ENCODE measurements around the gene RCBTB2.
A peak's percentile ranks its signal among the peaks of the same experiment; 100 is the strongest.

Gene RCBTB2

DNA sequence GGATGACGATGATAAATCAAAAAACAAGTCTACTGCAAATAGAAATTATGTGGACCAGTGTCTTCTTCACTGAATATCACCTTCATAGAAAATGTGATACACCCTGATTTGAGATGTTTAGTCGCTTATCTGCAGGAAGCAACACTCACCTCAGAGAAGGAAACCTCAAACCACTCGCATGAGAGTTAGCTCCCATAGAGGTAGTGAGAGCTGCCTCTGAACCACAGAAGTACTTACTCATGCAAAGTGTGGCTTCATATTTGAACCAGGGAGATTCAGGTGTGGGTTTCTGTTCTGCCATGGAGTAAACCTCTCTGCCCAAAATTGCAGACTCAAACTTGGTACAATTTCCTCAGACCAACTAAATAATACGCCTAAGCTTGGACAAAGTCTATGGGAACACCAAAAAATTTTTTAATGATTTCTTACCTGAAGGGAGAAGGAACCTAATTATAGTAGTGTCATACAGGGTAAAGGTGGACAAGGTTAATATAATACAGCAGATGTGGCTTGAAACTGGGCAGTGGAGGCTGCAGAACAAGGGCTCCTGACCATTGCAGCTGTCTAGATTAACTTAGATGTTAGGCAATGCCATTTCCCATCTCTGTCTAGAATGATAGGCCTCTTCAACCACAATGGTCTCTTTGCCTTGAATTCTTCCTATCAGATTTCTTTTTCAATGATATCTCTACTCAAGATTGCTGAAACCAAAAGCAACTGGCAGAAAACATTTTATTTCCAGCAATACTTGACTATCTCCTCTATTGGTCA is 29.6 kb upstream of the RCBTB2 start:
- peak; percentile 45 for DNase-seq

DNA sequence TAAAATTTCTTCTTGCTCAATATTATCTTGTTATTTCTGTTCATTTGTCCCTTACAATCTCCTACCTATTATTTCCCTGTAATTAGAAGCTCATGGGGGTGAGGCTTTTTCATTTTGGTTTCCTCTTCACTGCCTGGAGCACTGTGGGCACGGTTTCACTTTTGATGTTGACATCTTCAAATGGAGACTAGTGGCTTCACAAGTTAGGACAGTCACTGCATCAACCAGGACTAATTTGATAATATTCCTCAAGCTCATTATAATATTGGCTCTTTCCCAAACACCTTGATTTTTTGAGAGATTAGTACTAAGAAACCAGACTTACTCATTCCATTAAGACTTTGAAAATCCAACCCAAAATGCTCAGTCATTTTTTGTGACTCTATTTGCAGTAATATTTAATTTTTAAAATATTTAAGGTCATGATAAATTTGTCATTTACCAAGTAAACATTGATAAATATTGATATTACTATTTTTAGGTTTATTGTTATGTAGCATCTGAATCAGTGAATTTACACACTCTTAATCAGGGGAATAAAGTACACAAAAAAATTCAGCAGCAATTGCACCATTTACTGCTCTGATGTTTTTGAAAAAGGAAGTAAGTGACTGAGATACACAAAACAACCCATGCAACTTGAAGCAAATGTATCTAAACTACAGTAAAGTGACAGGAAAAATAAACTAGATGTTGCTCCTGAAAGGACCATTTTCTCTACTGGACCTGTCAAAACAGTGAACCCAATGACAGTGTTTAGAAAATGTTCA is 28.8 kb upstream of the RCBTB2 start:
- no peak for DNase-seq

DNA sequence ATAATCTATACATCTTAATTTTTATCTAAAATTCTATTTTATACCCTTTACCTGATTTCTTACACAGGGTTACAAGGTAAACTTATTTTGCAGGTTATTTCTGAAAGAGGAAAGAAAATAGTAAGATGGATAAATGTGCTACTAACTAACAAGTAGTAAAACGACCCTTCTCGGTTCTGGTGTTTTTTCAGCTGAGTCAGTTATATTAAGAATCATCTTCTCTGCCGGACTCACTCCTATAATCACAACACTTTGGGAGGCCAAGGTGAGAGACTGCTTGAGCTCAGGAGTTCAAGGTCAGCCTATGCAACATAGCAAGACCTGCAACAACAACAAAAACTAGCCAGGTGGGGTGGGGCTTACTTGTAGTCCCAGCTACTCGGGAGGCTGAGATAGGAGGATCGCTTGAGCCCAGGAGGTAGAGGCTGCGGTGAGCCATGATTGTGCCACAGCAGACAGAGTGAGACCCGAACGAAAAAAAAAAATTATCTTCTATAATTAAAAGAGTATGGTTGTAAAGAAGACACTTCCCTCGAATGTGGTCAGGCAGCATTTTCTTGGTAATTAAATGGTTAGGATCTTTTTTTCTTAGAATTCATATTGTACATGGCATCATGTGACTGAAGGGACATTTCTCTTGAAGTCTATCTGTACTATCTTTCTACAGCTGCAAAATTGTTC is 27.9 kb upstream of the RCBTB2 start:
- no peak for DNase-seq

DNA sequence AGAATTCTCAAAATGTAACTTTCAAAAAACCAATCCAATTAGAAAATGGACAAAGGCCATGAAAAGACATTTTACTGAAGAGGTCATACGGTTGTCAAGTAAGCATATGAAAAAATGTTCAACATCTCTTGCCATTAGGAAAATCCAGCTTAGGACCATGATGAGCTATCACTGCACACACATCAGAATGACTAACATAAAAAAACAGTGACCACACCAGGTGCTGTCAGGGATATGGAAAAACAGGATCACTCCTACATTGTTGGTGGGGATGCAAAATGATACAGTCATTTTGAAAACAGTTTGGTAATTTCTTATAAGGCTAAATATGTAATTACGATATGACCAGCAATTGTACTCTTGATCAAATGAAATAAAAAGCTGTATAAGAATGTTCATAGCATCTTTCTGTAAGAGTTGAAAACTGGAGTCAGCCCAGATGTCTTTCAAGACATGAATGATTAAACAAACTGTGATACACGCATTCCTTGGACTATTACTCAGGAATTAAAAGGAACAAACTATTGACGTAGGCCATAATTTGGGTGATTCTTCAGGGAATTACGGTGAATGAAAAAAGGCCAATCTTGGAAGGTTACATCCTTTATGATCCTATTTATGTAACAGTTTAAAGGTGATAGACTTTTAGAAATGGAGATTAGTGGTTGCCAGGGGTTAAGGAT is 26.9 kb upstream of the RCBTB2 start:
- DNase-seq = no peak

DNA sequence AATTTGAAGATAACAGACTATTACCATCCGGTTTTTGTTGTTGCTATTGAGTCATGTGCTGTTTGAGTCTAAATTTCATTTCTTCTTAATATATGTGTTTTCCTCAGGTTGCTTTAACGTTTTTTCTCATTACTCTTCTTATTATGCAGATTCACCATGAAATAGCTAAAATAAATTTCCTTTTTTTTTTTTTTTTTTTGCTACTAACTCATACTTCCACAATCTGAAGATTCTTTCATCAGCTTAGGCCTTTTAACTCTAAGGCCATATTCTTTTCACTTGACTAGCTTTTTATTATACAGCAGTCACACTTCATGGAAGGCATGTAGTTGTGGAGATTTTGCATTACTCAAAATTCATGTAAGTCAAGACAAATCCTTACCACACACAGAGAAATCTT is 23.9 kb upstream of the RCBTB2 start:
- DNase-seq = no peak

DNA sequence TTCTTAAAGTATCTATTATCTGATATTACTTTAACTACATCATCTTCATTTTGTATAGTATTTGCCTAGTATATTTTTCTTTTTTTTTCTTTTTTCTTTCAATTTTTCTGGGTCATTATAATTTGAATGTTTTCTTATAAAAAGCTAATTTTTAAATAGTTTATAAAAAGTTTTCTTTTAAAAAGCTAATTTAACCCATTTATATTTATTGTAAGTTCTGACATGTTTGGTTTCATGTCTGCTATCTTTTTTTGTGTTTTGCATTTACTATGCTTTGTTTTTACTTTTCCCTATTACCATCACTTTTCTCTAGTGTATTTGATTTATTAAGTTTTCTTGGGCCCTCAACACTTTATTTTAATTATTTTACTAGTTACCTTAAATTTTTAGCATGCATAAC is 22.6 kb upstream of the RCBTB2 start:
- DNase-seq = no peak

DNA sequence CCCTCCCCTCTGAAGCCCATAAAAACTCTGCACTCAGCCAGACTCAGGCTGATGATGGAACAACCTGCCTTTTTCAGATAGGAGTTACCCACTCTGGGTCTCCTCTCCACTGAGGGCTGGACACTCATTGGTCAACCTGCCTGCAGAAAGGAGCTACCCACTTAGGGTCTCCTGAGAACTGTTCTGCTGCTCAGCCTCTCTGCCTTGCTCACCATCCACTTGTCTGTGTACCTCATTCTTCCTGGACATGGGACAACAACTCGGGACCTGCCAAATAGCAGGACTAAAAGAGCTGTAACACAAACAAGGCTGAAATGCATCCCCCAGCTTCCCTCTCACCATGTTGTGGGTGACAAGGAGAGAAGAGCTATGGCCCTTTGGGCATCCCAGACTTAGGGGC is 18.4 kb upstream of the RCBTB2 start:
- DNase-seq = no peak

DNA sequence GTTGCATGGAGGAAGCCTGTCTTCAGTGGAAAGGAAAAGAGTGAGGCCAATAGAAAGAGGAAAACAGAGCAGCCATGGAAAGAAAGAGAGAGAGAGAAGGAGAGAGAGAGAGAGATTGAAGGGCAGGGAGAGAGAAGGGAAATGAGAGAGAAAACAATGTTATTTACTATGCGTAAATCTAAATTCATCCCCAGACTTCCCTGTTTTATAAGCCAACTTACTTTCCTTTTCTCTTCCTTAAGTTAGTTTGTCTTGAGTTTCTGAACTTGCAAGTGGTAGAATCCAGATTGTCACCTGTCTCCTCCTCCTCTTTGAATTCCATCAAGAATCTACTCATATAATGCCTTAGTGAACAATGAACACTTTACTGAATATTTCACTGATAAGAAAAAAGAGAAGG is 16.8 kb upstream of the RCBTB2 start:
- no peak for DNase-seq

DNA sequence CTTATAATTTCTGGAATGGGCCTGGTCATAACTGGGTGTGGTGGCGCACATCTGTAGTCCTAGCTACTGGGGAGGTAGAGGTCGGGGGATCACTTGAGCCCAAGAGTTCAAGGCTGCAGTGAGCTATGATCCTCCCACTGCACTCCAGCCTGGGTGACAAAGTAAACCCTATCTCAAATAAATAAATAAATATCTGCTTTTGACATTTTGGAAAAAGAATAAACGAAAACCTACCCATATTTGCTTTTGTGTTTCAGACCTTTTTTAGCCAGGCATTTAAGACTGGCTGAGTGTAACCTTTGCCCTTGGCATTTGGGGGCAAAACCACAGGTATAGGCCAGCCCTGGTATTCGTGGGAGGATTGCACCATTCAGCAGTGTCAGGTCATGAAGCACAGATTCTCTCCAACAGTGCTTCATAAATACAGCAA is 14.8 kb upstream of the RCBTB2 start:
- DNase-seq = no peak

DNA sequence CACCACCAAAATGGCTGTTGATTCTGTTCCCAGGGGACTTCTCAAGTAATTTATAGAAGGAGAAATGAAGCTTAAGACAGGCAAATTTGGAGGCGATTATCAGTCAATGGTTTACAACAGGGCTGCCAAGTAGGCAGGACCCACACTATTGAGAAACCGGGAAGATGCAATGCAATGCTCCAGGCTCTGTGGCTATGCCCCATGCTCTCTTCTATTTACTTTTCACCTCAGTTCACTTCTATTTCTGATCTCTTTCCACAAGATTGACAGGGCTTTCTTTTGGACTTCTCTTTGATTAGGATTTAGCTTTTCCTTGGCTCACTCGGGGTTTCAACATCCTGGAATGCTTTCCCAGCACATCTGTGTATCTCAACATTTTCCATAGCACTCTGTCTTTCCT is 12.7 kb upstream of the RCBTB2 start:
- no peak for DNase-seq

DNA sequence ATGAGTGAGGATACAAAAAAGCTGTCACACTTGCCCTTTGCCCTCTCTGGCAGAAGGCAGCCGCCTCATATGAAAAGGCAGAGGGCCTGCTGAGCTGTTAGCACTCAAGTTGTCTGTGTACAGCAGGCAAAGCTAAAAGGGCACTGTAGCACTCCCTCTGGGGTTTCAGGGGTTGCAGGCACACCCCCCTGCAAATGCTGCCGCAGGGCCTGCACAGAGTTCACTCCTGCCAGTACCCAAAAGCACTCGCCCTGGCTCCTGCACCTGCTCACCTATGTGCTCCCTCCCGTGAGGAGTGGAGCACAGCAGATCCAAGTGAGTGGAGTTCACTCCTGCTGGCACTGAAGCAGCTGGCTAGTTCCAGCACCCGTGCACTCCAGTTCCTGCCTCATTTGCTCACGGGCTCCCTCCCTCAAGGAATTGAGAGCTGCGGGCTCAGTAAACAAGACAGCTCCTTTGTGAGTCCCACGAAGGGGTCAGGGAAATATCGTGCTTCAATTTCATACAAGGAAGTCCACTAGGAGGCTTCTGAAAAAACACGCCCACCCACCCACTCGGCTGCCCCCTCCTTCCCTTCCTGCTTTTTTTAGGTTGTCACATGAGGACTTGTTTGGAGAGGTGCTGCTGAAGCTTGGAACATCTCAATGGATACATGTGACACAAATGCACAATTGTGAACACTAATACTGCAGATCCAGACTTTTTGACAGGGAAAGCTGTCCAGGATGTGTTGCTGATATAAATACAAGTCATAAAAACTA is 9.9 kb upstream of the RCBTB2 start:
- no peak for DNase-seq

DNA sequence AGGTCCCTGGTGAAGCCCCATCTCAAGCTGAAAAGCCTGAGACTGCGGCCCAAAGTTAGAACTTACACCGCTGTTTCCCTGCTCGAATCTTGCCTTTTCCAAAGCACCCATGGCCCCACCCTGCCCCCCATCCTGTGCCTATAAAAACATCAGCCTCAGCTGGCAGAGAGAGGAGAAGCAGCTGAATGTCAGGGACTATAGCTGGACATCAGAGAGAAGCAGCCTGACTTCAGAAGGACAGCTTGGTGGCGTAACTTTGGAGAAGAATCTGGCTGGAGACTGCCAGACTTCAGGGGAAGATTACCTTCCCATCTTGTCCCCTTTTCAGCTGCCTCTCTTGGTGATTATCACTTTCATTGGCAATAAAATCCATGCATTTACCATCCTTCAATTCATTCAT is 9.3 kb upstream of the RCBTB2 start:
- DNase-seq = no peak

DNA sequence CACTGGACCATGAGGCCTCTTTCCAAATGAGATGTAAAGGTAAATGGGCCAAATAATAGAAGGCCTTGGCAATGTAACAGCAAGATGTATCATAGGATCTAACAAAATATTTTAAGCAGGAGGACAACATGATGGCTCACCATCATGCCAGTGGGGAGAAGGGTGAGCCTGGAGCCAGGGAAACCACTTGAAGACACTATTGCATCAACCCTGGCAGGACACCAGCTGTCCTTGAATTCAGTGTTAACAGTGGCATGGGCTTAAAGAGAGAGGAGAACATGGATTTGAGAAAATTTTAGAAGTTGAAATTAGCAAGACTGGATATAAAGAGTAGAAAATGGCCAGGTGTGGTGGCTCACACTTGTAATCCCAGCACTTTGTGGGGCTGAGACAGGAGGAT is 6.7 kb upstream of the RCBTB2 start:
- DNase-seq = no peak

DNA sequence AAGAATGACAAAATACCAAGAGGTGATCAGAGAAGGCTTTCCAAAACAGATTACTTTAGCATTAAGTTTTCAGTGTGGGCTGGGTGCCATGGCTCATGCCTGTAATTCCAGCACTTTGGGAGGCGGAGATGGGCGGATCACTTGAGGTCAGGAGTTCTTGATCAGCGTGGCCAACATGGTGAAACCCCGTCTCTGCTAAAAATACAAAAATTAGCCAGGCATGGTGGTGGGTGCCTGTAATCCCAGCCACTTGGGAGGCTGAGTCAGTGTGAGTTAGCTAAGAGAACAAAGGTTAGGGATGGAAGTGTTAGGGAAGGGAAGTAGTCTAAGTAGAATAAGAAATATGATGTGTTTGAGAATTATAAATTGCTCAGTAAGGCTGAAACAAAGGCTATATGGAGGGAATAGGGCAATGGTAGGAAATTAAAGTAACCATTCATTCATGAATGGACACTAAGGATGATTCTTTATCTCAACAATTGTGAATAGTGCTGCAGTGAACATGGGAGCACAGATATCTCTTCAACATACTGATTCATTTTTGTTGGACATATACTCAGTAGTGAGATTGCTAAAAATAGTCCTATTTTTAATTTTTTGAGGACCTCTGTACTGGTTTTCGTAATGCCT is 3.9 kb upstream of the RCBTB2 start:
- DNase-seq = no peak

DNA sequence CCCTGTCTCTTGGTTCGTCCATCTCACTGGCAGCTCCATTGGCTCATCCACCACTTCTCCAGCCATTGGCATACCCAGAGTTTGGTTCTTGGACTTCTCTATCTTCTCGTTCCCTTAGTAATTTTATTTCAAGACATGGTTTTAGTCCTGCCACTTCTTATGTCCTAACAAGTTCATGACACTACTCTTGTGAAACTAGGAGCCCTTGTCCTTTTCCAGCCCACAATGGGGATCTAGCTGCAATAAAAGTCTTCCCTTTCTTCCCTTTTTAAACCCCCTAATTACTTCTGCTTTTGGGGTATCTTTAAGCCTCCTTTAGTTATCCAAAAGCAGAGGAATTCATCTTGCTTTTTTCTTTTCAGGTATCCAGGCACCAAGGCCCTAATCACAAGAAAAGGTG is 2.9 kb upstream of the RCBTB2 start:
- DNase-seq = no peak

DNA sequence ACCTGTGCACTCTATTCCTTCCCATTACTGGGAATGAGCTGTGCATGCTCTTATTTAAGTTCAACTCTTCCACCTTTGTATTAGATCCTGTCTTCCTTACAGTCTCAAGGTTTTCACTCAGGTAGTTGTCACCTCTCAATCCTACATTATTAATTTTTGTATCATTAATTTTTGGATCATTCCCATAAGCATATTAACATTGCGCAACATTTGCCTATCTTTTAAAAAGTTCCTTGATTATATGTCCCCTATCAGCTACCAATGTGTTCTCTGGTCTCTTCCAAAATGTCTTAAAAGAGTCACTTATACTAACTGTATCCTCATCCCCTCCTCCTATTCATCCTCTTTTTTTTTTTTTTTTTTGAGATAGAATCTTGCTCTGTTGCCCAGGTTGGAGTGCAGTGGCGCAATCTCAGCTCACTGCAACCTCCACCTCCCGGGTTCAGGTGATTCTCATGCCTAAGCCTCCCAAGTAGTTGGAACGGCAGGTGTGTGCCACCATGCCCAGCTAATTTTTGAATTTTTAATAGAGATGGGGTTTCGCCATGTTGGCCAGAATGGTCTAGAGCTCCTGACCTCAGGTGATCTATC is 2.1 kb upstream of the RCBTB2 start:
- no peak for DNase-seq

DNA sequence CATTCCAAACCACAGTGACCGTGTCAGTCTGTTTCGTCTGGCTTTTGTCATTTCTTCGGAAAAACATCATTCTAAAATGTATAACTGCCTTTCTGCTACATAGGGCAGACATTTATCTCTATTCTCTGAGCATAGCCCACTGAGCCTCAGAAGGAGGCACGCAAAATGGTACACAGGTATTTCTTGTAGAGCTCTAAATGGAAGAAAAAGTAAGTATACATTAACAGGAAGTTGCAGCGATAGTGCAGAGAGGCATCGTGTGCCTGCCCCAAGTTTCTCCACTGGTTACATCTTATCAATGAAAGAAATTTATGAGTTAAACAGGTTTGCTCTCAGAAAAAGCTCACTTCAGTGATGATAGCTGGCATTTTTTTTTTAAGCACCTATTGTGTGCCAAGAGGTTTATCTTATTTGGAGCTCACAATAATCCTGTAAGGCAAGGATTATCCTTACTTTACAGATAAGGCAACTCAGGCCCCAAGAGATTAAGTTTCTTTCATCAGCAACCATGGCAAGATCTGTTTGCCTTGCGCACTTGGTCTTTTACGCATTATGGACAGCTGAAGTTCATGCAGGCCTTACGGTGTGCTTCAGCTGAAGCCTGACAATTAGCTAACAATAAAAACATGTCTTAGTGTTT is 1.2 kb upstream of the RCBTB2 start:
- no peak for DNase-seq

DNA sequence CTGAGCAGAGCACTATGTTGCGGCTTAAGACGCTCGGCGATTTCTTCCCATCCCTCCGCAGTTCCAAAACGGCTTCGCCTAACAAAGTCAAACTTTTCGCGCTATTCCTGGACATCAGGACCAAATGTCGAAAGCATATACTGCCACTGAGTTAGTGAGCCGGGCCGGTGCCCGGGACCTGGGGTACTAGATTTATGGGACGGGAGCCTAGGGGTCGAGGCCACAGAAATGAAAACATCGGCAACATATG is 699 bp downstream of the RCBTB2 start:
- no peak for DNase-seq

DNA sequence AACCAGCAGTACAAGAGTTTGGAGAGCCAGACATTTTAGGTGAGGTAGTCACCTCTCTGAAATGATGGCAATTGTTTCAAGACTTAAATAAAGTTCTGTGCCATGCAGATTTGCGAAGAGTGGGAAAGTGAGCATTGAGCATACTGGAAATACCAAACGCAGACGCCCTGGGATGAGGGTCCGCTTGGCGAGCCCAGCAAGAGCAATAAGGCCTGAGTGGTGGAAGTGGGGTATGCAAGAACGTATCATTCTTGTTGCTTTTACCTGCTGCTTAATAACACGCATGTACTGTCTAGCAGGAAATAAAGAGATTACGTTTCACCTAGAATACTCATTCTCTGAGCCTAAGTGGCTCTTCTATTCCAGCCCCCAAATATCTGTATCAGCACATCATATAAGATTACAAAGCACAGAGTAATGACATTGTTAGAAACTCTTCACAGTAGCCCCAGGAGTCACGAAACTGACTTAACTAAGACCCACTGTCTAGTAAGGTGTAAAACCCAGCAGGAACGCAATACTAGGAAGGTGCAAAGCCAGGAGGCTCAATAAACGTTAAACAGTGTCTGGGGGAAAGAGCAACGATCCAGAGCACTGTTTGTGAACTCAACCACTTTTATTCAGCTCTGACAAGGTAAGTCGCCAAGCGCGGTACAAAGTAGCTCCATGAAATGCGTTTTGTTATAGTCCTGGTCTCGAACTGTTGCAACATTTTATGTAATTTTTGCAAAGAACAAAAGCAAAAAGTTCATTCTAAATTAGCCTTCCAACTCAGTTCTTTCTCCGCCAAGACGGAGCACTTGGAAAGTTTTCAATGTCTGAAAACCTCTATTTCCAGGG is 1.2 kb downstream of the RCBTB2 start:
- no peak for DNase-seq

DNA sequence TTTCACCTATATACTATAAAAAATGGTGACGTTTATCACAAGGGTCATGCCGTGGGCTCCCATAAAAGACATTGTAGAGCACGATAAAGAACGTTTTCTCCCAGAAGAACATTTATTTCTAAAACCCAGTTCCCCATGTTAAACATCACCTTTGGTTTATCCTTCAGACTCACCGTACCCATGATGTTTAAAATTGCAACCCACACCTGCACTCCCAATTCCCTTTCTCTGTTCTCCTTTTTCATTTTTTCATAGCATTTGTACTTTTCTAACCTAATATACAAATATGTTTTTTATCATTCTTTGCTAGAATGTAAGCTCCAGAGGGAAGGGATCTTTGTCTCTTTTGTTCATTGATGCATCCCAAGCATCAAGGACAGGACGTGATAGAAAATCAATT is 2.0 kb downstream of the RCBTB2 start:
- DNase-seq = no peak

DNA sequence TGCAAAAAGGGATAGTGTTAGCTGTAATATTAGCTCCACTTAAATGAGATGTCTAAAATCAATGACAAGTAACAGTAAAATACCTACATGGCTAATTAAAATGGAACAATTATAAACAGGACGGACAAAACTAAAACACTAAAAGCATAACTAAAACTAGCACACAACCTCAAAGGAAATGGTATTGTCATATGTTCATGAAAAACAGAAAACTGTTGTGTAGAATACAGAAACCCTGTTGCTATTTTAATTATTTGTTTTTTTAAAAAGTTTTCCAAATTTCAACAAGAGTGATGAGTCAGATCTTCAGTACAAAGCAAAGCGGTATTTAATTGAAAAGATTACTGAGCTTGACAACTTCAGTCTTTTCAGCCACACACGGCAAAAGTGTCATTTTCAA is 4.2 kb downstream of the RCBTB2 start:
- no peak for DNase-seq

All from activated naive CD4-positive, alpha-beta T cell treated with anti-CD3 and anti-CD28 coated beads, Interleukin-2, amount 50 U/mL, for 16 hours (primary cell).